HEK293 (cell line): ENCODE measurements around the gene COPZ1.
A peak's percentile ranks its signal among the peaks of the same experiment; 100 is the strongest.

ENCODE experiments used
- ATF2 ChIP-seq: fragments of 450-650 bp; formaldehyde crosslinking; IDR thresholded peaks from 2 replicates; pipeline ENCODE4 v1.5.1; 2016; ENCODE audit warnings: missing biosample characterization, missing genetic modification characterization, low read depth
- EGR2 ChIP-seq: fragments of 450-650 bp; formaldehyde crosslinking; IDR thresholded peaks from 2 replicates; pipeline ENCODE4 v1.5.1; 2016; ENCODE audit warnings: low read depth, missing biosample characterization, missing genetic modification characterization
- ELK4 ChIP-seq: IDR thresholded peaks from 2 replicates; pipeline ENCODE4 v1.6.1; 2011; ENCODE audit warnings: mild to moderate bottlenecking, low read depth, low read length, borderline replicate concordance
- FEZF1 ChIP-seq: fragments of 450-650 bp; formaldehyde crosslinking; IDR thresholded peaks from 2 replicates; pipeline ENCODE4 v1.5.1; 2016; ENCODE audit warnings: missing biosample characterization, missing genetic modification characterization
- GFI1B ChIP-seq: fragments of 450-650 bp; formaldehyde crosslinking; IDR thresholded peaks from 2 replicates; pipeline ENCODE4 v1.5.1; 2016; ENCODE audit warnings: missing biosample characterization, missing genetic modification characterization
- KLF9 ChIP-seq: fragments of 450-650 bp; formaldehyde crosslinking; IDR thresholded peaks from 2 replicates; pipeline ENCODE4 v1.5.1; 2016; ENCODE audit warnings: missing biosample characterization, missing genetic modification characterization, low read depth
- SCRT2 ChIP-seq: fragments of 450-650 bp; formaldehyde crosslinking; IDR thresholded peaks from 2 replicates; pipeline ENCODE4 v1.5.1; 2016; ENCODE audit warnings: missing biosample characterization, missing genetic modification characterization
- SP2 ChIP-seq: fragments of 450-650 bp; formaldehyde crosslinking; IDR thresholded peaks from 2 replicates; pipeline ENCODE4 v1.5.1; 2016; ENCODE audit warnings: missing biosample characterization, missing genetic modification characterization
- ZBTB7A ChIP-seq: fragments of 450-650 bp; formaldehyde crosslinking; IDR thresholded peaks from 2 replicates; pipeline ENCODE4 v1.5.1; 2016; ENCODE audit warnings: low read depth, missing biosample characterization, missing genetic modification characterization
- ZNF121 ChIP-seq: fragments of 450-650 bp; formaldehyde crosslinking; IDR thresholded peaks from 2 replicates; pipeline ENCODE4 v1.5.1; 2016; ENCODE audit warnings: missing biosample characterization, missing genetic modification characterization
- ZNF146 ChIP-seq: fragments of 450-650 bp; formaldehyde crosslinking; IDR thresholded peaks from 2 replicates; pipeline ENCODE4 v1.5.1; 2016; ENCODE audit warnings: missing biosample characterization, missing genetic modification characterization
- ZNF169 ChIP-seq: fragments of 450-650 bp; formaldehyde crosslinking; IDR thresholded peaks from 2 replicates; pipeline ENCODE4 v1.5.1; 2016; ENCODE audit warnings: missing biosample characterization, missing genetic modification characterization
- ZNF2 ChIP-seq: fragments of 450-650 bp; formaldehyde crosslinking; IDR thresholded peaks from 2 replicates; pipeline ENCODE4 v1.5.1; 2016; ENCODE audit warnings: missing biosample characterization, missing genetic modification characterization
- ZNF211 ChIP-seq: fragments of 450-650 bp; formaldehyde crosslinking; IDR thresholded peaks from 2 replicates; pipeline ENCODE4 v1.5.1; 2016; ENCODE audit warnings: low read depth, missing biosample characterization, missing genetic modification characterization
- ZNF24 ChIP-seq: fragments of 450-650 bp; formaldehyde crosslinking; IDR thresholded peaks from 2 replicates; pipeline ENCODE4 v1.5.1; 2016; ENCODE audit warnings: missing biosample characterization, missing genetic modification characterization
- ZNF266 ChIP-seq: fragments of 450-650 bp; formaldehyde crosslinking; IDR thresholded peaks from 2 replicates; pipeline ENCODE4 v1.5.1; 2016; ENCODE audit warnings: missing biosample characterization, missing genetic modification characterization, low read depth
- ZNF350 ChIP-seq: fragments of 450-650 bp; formaldehyde crosslinking; IDR thresholded peaks from 2 replicates; pipeline ENCODE4 v1.5.0; 2017; ENCODE audit warnings: missing biosample characterization, mild to moderate bottlenecking, missing genetic modification characterization
- ZNF416 ChIP-seq: fragments of 450-650 bp; formaldehyde crosslinking; IDR thresholded peaks from 2 replicates; pipeline ENCODE4 v1.5.1; 2016; ENCODE audit warnings: missing biosample characterization, missing genetic modification characterization
- ZNF426 ChIP-seq: fragments of 450-650 bp; formaldehyde crosslinking; IDR thresholded peaks from 2 replicates; pipeline ENCODE4 v1.5.1; 2017; ENCODE audit warnings: missing biosample characterization, missing genetic modification characterization, mild to moderate bottlenecking, inconsistent platforms, moderate library complexity
- ZNF433 ChIP-seq: fragments of 450-650 bp; formaldehyde crosslinking; IDR thresholded peaks from 2 replicates; pipeline ENCODE4 v1.5.1; 2016; ENCODE audit warnings: missing biosample characterization, missing genetic modification characterization, low read depth
- ZNF501 ChIP-seq: fragments of 450-650 bp; formaldehyde crosslinking; IDR thresholded peaks from 2 replicates; pipeline ENCODE4 v1.5.1; 2016; ENCODE audit warnings: missing biosample characterization, missing genetic modification characterization
- ZNF514 ChIP-seq: fragments of 450-650 bp; formaldehyde crosslinking; IDR thresholded peaks from 2 replicates; pipeline ENCODE4 v1.5.1; 2016; ENCODE audit warnings: missing biosample characterization, missing genetic modification characterization
- ZNF544 ChIP-seq: fragments of 450-650 bp; formaldehyde crosslinking; IDR thresholded peaks from 2 replicates; pipeline ENCODE4 v1.5.0; 2017; ENCODE audit warnings: missing biosample characterization, missing genetic modification characterization
- ZNF549 ChIP-seq: fragments of 450-650 bp; IDR thresholded peaks from 2 replicates; pipeline ENCODE4 v1.5.1; 2018; ENCODE audit warnings: missing biosample characterization, missing genetic modification characterization, mild to moderate bottlenecking, inconsistent platforms, moderate library complexity
- ZNF560 ChIP-seq: fragments of 450-650 bp; formaldehyde crosslinking; IDR thresholded peaks from 2 replicates; pipeline ENCODE4 v1.5.1; 2017; ENCODE audit warnings: missing biosample characterization, missing genetic modification characterization, borderline replicate concordance
- ZNF585B ChIP-seq: fragments of 450-650 bp; formaldehyde crosslinking; IDR thresholded peaks from 2 replicates; pipeline ENCODE4 v1.5.1; 2016; ENCODE audit warnings: missing biosample characterization, missing genetic modification characterization
- ZNF623 ChIP-seq: fragments of 450-650 bp; formaldehyde crosslinking; IDR thresholded peaks from 2 replicates; pipeline ENCODE4 v1.5.1; 2016; ENCODE audit warnings: missing biosample characterization, missing genetic modification characterization
- ZNF629 ChIP-seq: fragments of 450-650 bp; formaldehyde crosslinking; IDR thresholded peaks from 2 replicates; pipeline ENCODE4 v1.5.1; 2017; ENCODE audit warnings: missing biosample characterization, missing genetic modification characterization
- ZNF645 ChIP-seq: fragments of 450-650 bp; formaldehyde crosslinking; IDR thresholded peaks from 2 replicates; pipeline ENCODE4; 2016; ENCODE audit warnings: missing biosample characterization, missing genetic modification characterization
- ZNF785 ChIP-seq: fragments of 450-650 bp; formaldehyde crosslinking; IDR thresholded peaks from 2 replicates; pipeline ENCODE4 v1.5.1; 2016; ENCODE audit warnings: missing biosample characterization, missing genetic modification characterization
- ZNF791 ChIP-seq: fragments of 450-650 bp; formaldehyde crosslinking; IDR thresholded peaks from 2 replicates; pipeline ENCODE4 v1.5.1; 2016; ENCODE audit warnings: missing biosample characterization, missing genetic modification characterization
- TF ChIP-seq, protein P1 (sequence below): fragments of 450-650 bp; formaldehyde crosslinking; conservative IDR thresholded peaks from 2 replicates; pipeline ENCODE4 v1.5.1; 2016; ENCODE audit warnings: low read depth, missing biosample characterization, missing genetic modification characterization
- TF ChIP-seq, protein P2 (sequence below): fragments of 450-650 bp; formaldehyde crosslinking; IDR thresholded peaks from 2 replicates; pipeline ENCODE4 v1.5.1; 2017; ENCODE audit warnings: missing biosample characterization, missing genetic modification characterization

The COPZ1 gene

GRCh38 chr12:54390176-54390667, 65.3 kb downstream of the COPZ1 start (continued):
- TF ChIP-seq, protein P1, sequence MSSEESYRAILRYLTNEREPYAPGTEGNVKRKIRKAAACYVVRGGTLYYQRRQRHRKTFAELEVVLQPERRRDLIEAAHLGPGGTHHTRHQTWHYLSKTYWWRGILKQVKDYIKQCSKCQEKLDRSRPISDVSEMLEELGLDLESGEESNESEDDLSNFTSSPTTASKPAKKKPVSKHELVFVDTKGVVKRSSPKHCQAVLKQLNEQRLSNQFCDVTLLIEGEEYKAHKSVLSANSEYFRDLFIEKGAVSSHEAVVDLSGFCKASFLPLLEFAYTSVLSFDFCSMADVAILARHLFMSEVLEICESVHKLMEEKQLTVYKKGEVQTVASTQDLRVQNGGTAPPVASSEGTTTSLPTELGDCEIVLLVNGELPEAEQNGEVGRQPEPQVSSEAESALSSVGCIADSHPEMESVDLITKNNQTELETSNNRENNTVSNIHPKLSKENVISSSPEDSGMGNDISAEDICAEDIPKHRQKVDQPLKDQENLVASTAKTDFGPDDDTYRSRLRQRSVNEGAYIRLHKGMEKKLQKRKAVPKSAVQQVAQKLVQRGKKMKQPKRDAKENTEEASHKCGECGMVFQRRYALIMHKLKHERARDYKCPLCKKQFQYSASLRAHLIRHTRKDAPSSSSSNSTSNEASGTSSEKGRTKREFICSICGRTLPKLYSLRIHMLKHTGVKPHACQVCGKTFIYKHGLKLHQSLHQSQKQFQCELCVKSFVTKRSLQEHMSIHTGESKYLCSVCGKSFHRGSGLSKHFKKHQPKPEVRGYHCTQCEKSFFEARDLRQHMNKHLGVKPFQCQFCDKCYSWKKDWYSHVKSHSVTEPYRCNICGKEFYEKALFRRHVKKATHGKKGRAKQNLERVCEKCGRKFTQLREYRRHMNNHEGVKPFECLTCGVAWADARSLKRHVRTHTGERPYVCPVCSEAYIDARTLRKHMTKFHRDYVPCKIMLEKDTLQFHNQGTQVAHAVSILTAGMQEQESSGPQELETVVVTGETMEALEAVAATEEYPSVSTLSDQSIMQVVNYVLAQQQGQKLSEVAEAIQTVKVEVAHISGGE (tag by site-specific recombination): no peak
- no peak for TF ChIP-seq ZNF549 (tag by site-specific recombination)
- no peak for TF ChIP-seq ZNF266 (tag by site-specific recombination)
- no peak for TF ChIP-seq ZNF585B (tag by site-specific recombination)
- no peak for TF ChIP-seq ZNF416 (tag by site-specific recombination)
- TF ChIP-seq ZNF146: no peak
- no peak for TF ChIP-seq ZNF350 (tag by site-specific recombination)
- no peak for TF ChIP-seq GFI1B (tag by site-specific recombination)
- TF ChIP-seq ZNF121 (tag by site-specific recombination): no peak
- no peak for TF ChIP-seq FEZF1 (tag by site-specific recombination)
- no peak for TF ChIP-seq ZNF785 (tag by site-specific recombination)
- no peak for TF ChIP-seq ZNF629 (tag by site-specific recombination)
- 0 out of 2 replicates have a peak, but pooled peaks have one; percentile 7 for TF ChIP-seq ZBTB7A (tag by site-specific recombination)
- TF ChIP-seq ZNF791 (tag by site-specific recombination): no peak
- no peak for TF ChIP-seq ZNF169
- no peak for TF ChIP-seq ZNF426 (tag by site-specific recombination)
- TF ChIP-seq SCRT2: peak; percentile 20; the same call in 1 of the 2 replicates
- no peak for TF ChIP-seq KLF9 (tag by site-specific recombination)
- TF ChIP-seq ATF2 (tag by site-specific recombination): no peak
- TF ChIP-seq EGR2: no peak
- no peak for TF ChIP-seq ZNF24 (tag by site-specific recombination)
- no peak for TF ChIP-seq ZNF2
- no peak for TF ChIP-seq ZNF433 (tag by site-specific recombination)
- no peak for TF ChIP-seq ZNF544 (tag by site-specific recombination)
- peak; percentile 44 for TF ChIP-seq SP2
- no peak for TF ChIP-seq ZNF501
- no peak for TF ChIP-seq ZNF514
- TF ChIP-seq ZNF623 (tag by site-specific recombination): no peak
- TF ChIP-seq ELK4: no peak
- TF ChIP-seq ZNF211: no peak
- TF ChIP-seq ZNF560 (tag by site-specific recombination): no peak
- TF ChIP-seq ZNF645: no peak
- TF ChIP-seq, protein P2, sequence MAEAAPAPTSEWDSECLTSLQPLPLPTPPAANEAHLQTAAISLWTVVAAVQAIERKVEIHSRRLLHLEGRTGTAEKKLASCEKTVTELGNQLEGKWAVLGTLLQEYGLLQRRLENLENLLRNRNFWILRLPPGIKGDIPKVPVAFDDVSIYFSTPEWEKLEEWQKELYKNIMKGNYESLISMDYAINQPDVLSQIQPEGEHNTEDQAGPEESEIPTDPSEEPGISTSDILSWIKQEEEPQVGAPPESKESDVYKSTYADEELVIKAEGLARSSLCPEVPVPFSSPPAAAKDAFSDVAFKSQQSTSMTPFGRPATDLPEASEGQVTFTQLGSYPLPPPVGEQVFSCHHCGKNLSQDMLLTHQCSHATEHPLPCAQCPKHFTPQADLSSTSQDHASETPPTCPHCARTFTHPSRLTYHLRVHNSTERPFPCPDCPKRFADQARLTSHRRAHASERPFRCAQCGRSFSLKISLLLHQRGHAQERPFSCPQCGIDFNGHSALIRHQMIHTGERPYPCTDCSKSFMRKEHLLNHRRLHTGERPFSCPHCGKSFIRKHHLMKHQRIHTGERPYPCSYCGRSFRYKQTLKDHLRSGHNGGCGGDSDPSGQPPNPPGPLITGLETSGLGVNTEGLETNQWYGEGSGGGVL (tag by site-specific recombination): 0 out of 2 replicates have a peak, but pooled peaks have one; percentile 46
